Mucosa of gallbladder (tissue), 1 donor: ENCODE measurements around the gene CRADD. TPM values are rescaled to one million over a fixed set of nuclear protein-coding genes. Genes with fewer than 3 reads are reported as not detected.
"Not testable (repeated sequence)": the region's sequence is repeated elsewhere in the genome, so short reads cannot be mapped to it uniquely, and the experiment has no call there.

ENCODE experiments used
- DNase-seq: peaks from one replicate; pipeline ENCODE4 v3.0.0-alpha.2; 2020; ENCODE audit warnings: low spot score
- total RNA-seq: library from RNA; stranded (reverse); gene quantifications from one replicate; pipeline ENCODE4 v1.2.1, GENCODE V29; 2021
- donor health status: DM: no; HTN: no; CAD: no.

Gene CRADD
- 22.7 TPM for total RNA-seq

- DNase-seq, result peak; percentile 92
These were observed at the start of gene CRADD for GRCh38 chr12:93677195-93678064. Gene CRADD, plus strand, starts transcription at chr12:93677375.

- no peak for DNase-seq
These were observed 44.8 kb upstream of the CRADD start for GRCh38 chr12:93632383-93632782.

DNA sequence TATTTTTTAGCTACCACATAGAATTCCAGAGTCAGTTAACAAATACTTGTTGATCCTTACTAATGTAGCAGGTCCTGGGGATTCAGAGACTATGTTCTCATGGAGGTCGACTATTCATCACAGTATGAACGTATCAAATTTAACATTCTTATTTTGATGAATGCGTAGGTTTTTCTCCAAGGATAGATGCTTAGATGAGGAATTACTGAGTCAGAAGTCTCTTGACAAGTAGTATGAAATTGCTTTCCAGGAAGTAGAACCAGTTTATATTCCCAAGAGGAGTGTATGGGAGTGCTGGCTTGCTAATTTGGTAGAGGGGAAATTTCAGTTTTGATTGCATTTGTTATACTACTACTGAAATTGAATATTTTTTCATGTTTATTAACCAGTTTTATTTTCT, 42.8 kb upstream of the CRADD start:
- DNase-seq, result no peak

DNA sequence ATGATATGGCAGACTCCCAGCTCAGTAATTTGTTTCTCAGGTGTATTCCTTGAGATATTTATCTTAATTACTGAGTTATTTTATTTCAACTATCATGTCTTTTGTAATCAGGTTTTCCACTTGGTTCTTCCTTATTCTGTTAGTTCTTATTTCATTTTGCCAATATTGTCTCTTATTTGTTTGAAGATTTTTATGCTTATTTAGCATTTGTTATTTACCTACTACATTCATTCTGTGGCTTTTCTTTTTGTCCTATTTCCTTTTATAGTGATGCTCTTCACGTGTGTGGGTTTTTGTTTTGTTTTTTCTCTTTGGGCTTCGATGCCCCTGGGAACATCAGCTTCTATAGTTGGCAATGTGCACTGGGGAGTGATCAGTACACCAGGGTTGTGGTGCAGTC, 40.5 kb upstream of the CRADD start:
- no peak for DNase-seq

GRCh38 chr12:93638095-93638494, 39.1 kb upstream of the CRADD start:
- no peak for DNase-seq

DNA sequence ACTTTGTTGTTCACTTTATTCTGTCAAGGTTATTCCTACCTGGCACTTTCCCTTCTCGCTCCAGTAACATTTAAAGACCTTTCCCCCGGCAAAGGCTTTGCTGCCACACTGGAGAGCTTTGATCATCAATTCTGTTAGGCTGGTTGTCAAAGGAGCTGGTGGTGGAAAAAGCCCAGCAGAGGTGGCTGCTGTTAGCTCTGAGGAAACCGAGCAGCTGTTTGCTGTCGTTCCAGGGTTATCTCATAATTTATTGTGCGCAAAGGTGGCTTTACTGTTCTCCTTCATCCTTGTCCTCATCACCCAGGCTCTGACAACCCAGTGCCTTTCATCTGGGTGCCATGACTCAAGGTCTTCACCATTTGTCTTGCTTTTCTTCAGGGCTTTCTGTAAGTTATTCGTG, 38.2 kb upstream of the CRADD start:
- DNase-seq, result no peak

DNA sequence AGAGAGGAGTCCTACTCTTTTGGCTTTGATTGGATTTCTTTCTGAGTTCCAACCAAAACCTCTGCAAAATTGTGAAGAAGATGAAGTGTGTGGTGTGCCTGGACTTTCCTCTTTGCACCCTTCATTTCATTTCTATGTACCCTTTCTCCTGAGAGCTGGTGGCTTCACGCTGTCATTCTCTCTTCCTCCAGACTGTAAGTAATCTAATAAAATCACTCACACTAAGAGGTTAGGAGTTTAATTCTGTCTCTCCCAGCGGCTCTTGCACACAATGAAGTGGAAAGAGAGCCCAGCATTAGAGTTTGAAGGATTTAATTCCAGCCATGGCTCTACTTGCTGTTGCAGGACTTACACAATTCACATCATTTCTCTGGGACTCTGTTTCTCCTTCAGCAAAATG, 37.8 kb upstream of the CRADD start:
- no peak for DNase-seq

GRCh38 chr12:93641380-93641779, 35.8 kb upstream of the CRADD start:
- DNase-seq, result not testable (repeated sequence)

DNA sequence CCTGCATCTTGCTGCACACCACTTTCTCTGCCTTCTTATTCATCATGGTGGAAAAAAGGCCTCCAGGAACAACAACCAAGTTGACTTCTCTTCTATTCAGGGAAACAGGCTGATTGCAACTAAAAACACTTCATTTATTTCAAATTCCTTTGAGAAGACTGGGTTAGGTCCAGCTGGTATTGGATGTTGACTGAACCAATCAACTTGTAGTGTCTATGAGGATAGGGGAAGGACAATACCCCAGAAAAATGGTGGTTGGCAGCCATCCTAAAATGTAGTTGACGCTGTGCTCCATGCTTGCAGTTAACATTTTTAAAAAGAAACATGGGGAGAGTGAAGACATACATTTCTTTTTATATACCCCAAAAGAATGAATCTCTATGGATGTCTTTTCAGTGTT, 34.4 kb upstream of the CRADD start:
- DNase-seq, result no peak

DNA sequence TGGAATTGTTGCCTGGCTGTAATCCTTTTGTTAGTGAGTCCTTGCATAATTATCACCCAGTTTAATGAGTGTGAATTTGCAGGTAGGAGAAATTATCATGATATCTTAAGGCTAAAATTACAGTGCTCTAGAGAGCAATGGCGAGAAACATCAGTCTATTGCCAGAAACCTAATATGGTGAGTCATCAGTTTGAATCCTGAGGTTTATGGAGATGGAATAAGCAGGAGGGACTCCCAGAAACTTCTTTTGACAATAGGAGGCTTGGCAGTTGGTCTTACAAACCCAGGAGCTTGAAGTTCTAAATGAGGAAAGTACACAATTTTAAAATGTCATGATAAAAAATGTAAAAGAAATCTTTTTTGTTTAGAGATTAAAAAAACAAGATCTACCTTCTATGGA, 31.5 kb upstream of the CRADD start:
- no peak for DNase-seq

GRCh38 chr12:93650626-93651025, 26.5 kb upstream of the CRADD start:
- DNase-seq, result no peak

DNA sequence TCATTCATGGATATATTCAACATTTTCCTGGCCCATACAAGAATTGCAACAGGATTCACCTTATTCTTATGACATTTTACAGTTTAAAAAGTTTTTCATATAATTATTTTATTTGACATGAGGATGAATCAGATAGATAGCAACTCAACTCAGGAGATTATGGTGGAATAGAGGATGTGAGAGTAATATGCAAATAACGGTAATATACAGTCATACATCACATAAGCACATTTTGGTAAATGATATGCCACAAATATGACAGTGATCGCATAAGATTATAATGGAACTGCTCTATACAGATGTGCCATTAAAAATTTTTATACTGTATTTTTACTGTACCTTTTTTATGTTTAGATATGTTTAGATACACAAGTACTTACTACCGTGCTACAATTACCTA, 24.1 kb upstream of the CRADD start:
- DNase-seq, result no peak

DNA sequence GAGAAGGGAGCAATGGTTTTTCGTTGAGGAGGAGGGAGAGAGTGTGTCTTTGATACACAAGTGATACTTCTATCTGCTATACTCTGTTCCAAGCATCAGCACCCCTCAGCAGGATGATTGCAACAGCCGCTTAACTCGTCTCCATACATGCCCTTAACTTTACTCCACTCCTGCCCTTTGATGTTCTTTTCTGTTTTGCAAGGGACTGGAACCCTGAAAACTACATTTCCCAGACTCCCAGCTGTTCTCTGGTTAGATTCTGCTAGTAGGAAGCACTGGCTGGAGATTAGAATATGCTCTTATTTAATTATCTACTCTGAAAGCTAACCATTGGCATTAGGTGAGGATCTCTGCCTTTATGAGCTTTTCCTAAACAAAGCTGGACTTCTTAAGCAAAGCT, 23.5 kb upstream of the CRADD start:
- no peak for DNase-seq

- no peak for DNase-seq
These were observed 22.8 kb upstream of the CRADD start for GRCh38 chr12:93654421-93654820.

DNA sequence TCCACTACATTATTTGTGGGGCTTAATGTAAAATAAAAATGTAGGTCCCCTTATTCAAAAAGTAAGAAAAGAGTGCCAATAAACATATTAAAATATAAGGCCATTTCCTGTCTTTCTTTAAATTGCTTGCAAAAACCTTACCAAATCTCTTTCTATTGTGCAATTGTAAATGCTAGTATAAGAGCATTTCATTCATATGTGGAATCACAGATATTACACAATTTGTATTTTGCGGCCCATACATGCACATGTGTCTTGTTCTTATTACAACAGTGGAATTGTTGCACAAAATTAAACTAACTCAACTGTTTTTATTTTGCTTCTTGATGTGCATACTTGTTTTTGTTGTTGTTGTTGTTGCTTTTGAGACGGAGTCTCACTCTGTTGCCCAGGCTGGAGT, 20.1 kb upstream of the CRADD start:
- DNase-seq, result no peak

GRCh38 chr12:93661021-93661420, 16.2 kb upstream of the CRADD start:
- DNase-seq, result no peak

GRCh38 chr12:93663006-93663728, 14.0 kb upstream of the CRADD start:
- DNase-seq, result no peak

DNA sequence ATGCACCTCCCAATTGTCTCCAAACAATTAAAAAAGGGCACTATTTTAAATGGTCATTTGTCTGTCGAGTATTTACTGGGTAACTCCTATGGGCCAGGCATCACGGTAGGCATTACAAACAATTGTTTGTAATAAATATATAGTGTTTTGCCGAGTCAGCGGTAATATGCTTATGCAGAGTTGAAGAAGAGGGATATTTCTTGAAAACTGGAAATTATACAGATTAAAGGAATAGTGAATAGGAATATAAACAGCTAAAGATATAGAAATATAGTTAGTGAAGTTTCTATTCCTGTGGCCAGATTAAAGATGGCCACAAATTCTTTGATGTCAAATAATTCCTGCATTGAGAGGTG, 13.5 kb upstream of the CRADD start:
- DNase-seq, result no peak

GRCh38 chr12:93664573-93665138, 12.5 kb upstream of the CRADD start:
- DNase-seq, result no peak

GRCh38 chr12:93667672-93668071, 9.5 kb upstream of the CRADD start:
- no peak for DNase-seq

DNA sequence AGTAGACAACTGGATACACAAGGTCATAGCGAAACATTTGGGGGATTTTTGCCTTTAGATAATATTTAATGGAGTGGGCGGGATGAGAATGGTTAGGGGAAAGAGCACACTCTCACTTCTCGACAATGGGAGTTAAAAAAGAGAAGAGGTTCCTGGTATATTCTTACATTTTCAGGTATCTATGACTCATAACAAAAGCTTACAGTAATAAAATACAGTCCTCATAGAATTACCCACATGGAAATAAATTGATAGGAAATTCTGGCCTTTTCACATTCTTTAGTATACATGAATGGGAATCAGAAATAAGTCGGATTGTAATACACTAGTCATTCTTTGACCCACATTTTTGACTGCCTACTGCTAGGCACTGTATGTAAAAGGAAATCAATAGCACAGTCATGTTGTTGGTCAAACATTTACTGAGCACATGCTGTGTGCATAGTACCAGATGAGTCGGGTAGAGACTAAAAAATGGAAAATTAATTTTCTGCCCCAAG, 8.2 kb upstream of the CRADD start:
- DNase-seq, result no peak

DNA sequence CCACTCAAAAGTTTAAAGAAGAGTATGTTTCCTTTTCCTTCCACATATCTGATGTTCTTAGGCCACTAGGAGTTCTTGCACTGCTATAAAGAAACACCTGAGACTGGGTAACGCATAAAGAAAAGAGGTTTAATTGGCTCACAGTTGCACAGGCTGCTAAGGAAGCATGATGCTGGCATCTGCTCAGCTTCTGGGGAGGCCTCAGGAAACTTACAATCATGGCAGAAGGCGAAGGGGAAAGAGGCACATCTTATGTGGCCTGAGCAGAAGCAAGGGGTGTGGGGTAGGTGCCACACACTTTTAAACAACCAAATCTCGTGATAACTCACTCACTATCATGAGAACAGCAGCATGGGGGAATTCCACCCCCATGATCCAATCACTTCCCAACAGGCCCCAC, 7.7 kb upstream of the CRADD start:
- no peak for DNase-seq

DNA sequence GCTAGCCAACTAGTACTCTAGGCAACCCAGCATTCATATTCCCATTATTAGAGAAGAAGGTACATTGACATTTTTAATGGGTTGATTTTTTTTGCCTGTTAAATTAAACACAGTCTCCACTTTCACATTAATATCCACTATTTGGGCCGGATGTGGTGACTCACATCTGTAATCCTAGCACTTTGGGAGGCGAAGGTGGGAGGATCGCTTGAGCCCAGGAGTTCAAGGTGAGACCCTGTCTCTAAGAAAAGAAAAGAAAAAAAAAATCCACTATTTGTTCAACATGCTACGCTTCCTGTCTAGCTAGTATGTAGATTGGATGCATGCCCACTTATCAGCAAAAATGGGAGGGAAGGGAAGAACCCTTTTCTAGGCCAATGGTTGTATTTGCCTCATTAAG, 7.1 kb upstream of the CRADD start:
- no peak for DNase-seq
